GM13977 (cell line): ENCODE results near the gene SARDH.

Experiments used
- DNase-seq: peaks from one replicate; pipeline ENCODE4 v3.0.0; 2012; ENCODE audit warnings: low spot score
- in situ Hi-C: fragments of 300-500 bp; cut with MboI; formaldehyde crosslinking; loops from one replicate; pipeline ENCODE4 v1.12.0; 2022; ENCODE audit warnings: low sequenced_read_pairs, low pct_unique_long_range_greater_than_20kb, mixed read lengths, inconsistent platforms; ENCODE audit not compliant: unreplicated experiment
- TF ChIP-seq, protein P1 (sequence below): IDR thresholded peaks from 2 replicates; pipeline ENCODE4 v1.5.1; 2012; ENCODE audit warnings: mild to moderate bottlenecking, control low read depth; ENCODE audit not compliant: insufficient read depth; ENCODE audit errors: extremely low read depth, missing control alignments

The SARDH gene

DNA sequence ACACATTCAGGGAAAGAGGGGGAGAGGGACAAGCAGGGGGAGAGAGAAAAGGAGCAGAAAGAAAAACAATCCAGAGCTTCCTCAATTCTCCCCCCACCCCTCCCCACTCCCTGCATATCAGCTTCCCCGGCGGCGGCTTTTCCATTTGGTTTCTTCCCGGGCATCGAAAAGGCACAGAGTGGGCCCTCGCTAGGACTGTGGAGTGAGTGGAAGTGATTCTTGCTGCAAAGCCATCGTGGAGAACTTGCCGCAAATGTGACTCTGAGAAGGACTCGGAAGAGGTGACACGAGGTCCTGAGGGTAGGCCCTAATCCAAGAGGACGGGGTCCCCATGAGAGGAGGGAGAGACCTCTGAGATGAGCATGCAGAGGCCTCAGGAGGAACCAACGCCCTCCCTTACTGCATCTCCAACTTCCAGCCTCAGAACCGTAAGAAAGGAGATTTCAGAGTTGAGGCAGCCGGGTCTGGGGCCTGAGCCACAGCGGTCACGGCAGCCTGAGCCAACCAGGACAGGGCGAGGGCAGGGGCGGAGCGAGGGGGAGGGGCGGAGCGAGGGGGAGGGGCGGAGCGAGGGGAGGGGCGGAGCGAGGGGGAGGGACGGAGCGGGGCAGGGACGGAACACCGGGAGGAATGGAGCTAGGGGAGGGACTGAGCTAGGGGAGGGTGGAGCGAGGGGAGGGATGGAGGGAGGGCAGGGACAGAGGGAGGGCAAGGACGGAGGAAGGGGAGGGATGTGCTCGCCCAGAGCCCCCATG is 21.2 kb upstream of the SARDH start:
- TF ChIP-seq, protein P1, sequence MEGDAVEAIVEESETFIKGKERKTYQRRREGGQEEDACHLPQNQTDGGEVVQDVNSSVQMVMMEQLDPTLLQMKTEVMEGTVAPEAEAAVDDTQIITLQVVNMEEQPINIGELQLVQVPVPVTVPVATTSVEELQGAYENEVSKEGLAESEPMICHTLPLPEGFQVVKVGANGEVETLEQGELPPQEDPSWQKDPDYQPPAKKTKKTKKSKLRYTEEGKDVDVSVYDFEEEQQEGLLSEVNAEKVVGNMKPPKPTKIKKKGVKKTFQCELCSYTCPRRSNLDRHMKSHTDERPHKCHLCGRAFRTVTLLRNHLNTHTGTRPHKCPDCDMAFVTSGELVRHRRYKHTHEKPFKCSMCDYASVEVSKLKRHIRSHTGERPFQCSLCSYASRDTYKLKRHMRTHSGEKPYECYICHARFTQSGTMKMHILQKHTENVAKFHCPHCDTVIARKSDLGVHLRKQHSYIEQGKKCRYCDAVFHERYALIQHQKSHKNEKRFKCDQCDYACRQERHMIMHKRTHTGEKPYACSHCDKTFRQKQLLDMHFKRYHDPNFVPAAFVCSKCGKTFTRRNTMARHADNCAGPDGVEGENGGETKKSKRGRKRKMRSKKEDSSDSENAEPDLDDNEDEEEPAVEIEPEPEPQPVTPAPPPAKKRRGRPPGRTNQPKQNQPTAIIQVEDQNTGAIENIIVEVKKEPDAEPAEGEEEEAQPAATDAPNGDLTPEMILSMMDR, result no peak
- no peak for DNase-seq
- in situ Hi-C loops, result no loop called here

DNA sequence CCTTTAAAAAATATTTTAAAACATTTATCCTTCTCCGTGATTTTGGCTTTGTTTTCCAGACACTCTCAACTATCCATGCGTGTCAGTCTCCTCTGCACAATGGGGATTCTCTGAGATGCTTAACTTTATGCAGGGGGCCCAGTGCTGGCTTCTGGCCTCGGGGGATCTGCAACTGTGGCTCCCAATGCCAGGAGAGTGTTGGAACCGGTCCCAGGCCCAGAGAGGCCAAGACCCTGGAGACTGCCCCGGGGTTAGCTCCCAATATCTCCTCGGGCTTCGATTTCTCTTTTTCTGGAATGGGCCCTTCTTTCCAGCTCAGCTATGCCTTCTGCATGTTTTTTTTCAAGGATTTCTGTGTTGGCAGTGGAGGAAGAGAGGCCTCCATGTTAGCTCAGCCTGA is 20.1 kb upstream of the SARDH start:
- TF ChIP-seq, protein P1, result no peak
- no peak for DNase-seq
- in situ Hi-C loops, result no loop called here

DNA sequence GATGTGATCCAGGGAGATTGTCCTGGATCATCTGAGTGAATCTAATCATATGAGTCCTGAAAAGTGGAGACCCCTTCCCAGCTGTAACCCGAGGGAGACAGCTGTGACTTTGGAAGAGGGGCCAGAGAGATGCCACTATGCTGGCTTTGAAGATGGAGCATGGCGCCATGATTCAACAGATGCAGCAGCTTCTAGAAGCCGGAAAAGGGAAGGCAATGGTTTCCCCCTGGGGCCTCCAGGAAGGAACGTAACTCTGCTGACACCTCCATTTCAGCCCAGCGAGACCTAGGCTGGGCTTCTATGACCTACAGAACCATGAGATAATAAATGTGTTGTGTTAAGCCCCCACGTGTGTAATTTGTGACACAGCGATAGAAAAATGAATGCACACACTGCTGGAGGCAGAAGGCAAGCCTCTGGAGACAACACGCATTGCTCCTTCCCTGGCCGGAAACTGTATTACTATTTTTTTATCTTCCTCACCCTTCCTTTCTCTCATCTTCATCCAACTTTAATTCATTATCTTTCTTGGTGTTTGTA is 16.6 kb upstream of the SARDH start:
- no peak for DNase-seq
- TF ChIP-seq, protein P1, result no peak
- in situ Hi-C loops, result no loop called here

DNA sequence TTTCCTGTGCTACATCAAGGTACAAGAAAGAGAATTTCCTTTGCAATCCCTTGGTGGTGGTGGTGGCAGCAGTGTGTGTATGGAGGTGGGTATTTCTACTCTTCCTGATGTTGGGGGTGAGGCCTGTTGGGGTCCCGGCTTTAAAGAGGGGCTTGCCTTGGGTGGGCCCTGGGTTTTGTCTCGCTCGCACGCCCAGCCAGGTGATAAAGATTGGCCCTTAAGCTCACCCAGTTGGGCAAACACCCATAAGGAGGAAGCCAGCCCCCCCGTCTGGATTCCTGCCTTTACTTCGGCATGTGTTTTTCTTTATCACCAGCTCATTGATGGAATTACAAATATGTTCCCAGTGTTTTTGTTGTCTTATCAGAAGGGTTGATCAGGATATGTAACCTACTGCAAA is 16.0 kb upstream of the SARDH start:
- TF ChIP-seq, protein P1, result no peak
- DNase-seq, result no peak
- in situ Hi-C loops, result no loop called here

DNA sequence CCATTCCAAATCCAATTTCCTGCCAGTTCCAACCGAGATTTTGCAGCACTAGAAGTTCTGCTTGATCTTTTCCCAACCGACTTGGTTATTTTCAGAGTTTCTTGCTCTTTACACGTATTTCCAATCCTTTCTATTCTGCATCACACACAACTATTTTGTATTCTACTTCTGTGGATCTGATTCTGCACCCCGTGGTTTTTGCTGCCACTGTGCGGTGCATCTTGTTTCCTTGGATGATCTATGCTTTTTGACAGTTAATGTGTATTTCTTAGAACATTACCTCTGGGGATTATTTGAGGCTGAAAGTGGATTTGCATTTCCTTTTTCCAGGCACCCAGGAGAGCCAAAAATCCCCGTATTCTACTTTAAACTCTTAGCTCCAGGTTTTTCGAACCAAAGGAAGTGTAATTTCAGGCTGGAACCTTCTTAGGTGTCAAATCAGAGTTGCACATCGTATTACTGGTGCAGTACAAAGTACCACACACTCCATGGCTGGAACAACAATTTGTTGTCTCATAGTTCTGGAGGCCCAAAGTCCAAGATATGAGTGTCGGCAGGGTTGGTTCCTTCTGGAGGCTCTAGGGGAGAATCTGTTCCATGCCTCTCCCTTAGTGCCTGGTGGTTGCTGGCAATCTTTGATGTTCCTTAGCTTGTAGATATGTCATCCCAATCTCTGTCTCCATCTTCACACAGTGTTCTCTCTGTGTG is 14.7 kb upstream of the SARDH start:
- TF ChIP-seq, protein P1, result no peak
- DNase-seq, result no peak
- in situ Hi-C loops, result no loop called here

DNA sequence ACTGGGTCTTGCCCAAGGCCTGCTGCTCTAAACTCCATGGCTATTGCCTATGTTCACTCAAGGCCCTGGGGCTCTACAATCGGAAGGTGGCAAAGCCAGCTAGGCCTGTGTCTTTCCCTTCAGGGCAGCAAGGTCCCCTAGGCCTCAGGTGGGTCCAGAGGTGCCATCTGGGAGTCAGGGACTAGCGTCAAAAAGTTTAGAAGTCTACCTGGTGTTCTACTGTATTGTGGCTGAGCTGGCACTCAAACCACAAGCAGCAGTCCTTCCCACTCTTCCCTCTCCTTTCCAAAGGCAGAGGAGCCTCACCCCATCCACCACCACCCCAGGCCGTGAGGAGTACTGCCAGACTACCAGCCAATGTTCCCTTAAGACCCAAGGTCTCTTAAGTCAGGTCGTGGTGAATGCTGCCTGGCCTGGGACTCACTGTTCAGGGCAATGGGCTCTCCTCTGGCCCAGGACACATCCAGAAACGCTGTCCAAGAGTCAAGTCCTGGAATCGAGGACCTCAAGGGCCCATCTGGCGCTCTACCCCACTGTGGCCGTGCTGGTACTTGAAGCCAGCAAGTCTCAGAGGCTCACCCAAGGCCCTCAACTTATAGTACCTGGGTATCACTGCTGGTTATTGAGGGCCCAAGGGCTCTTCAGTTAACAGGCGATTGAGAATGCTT is 13.0 kb upstream of the SARDH start:
- in situ Hi-C loops, result no loop called here
- TF ChIP-seq, protein P1, result no peak
- no peak for DNase-seq
